ENCODE data around the gene GJA3.

Gene GJA3

GRCh38 chr13:20191311-20192157, 30.7 kb upstream of the GJA3 start:
- no peak for DNase-seq (ENCODE audit: low spot score)
- POLR2A ChIA-PET (ENCODE audit: low non-redundant PET) = no interaction called here
- CTCF ChIA-PET = interaction anchor here (0.5 to 0.6 kb wide), 2 partner anchors 9 to 206 kb away, joined by 3 read pairs; no protein-coding TSS in a partner anchor
- no peak for TF ChIP-seq CTCF (conservative IDR thresholded peaks at IDR 0.05; ENCODE audit: low read depth)
- peak overlapping the region; percentile 92 for H3K27ac ChIP-seq

GRCh38 chr13:20190481-20191310, 29.8 kb upstream of the GJA3 start:
- peak; percentile 75 for DNase-seq (ENCODE audit: low spot score)
- ChIA-PET POLR2A (ENCODE audit: low non-redundant PET) (no interaction called here), CTCF (interaction anchor here (0.6 kb wide), 2 partner anchors 8 to 13 kb away, joined by 3 to 6 read pairs; no protein-coding TSS in a partner anchor)
- no peak for TF ChIP-seq CTCF (conservative IDR thresholded peaks at IDR 0.05; ENCODE audit: low read depth)
- peak overlapping the region; percentile 92 for H3K27ac ChIP-seq

GRCh38 chr13:20190076-20190475, 29.2 kb upstream of the GJA3 start:
- H3K27ac ChIP-seq = peak overlapping the region; percentile 92
- no peak for TF ChIP-seq CTCF (conservative IDR thresholded peaks at IDR 0.05; ENCODE audit: low read depth)
- ChIA-PET CTCF (no interaction called here), POLR2A (ENCODE audit: low non-redundant PET) (no interaction called here)
- DNase-seq (ENCODE audit: low spot score) = no peak

GRCh38 chr13:20188667-20189553, 28.1 kb upstream of the GJA3 start:
- ChIA-PET POLR2A (ENCODE audit: low non-redundant PET) (interaction anchor here (0.6 kb wide), 1 partner anchor 389 kb away, joined by 3 read pairs; no protein-coding TSS in a partner anchor), CTCF (interaction anchor here (0.7 kb wide), 1 partner anchor 229 kb away, joined by 3 read pairs; no protein-coding TSS in a partner anchor)
- H3K27ac ChIP-seq = peak overlapping the region; percentile 92
- no peak for TF ChIP-seq CTCF (conservative IDR thresholded peaks at IDR 0.05; ENCODE audit: low read depth)
- no peak for DNase-seq (ENCODE audit: low spot score)

GRCh38 chr13:20186771-20187170, 25.9 kb upstream of the GJA3 start:
- POLR2A ChIA-PET (ENCODE audit: low non-redundant PET) = no interaction called here
- CTCF ChIA-PET = no interaction called here
- TF ChIP-seq CTCF (conservative IDR thresholded peaks at IDR 0.05; ENCODE audit: low read depth) = no peak
- DNase-seq (ENCODE audit: low spot score) = no peak
- H3K27ac ChIP-seq = peak overlapping the region; percentile 63
